GM19035 (cell line): ENCODE results near the gene GNG2.

Experiments
- ATAC-seq: cut with Tn5 transposase; IDR thresholded peaks from one replicate; pipeline ENCODE4 v1.9.1; 2021; ENCODE audit not compliant: unreplicated experiment

GNG2 gene

GRCh38 chr14:51989293-51990234, 129.2 kb downstream of the GNG2 start, which contains the start of gene RTRAF:
Gene RTRAF, plus strand, starts transcription at chr14:51989546. Its CDS starts 94 bp downstream, at chr14:51989640.
- peak; percentile 95 for ATAC-seq

DNA sequence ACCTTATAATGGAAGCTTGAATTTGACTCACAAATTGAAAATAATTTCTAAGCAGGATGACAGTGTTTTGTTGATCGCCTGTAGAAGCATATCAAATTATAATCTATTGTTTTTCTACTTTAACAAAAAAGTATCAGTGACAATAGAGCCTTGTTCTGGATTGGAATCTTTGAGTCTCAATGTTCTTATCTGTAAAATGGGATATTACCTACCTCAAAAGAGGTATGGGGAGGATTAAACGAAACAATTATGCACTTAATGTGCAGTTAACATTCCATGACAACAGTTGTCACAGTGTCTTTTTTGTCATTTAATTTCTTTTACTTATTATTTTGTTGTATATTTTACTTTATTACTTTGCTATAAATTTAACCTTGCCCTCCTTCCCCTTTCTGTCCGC, 130.1 kb downstream of the GNG2 start:
- ATAC-seq: no peak

- no peak for ATAC-seq
These were observed 133.0 kb downstream of the GNG2 start for GRCh38 chr14:51993285-51993920.

DNA sequence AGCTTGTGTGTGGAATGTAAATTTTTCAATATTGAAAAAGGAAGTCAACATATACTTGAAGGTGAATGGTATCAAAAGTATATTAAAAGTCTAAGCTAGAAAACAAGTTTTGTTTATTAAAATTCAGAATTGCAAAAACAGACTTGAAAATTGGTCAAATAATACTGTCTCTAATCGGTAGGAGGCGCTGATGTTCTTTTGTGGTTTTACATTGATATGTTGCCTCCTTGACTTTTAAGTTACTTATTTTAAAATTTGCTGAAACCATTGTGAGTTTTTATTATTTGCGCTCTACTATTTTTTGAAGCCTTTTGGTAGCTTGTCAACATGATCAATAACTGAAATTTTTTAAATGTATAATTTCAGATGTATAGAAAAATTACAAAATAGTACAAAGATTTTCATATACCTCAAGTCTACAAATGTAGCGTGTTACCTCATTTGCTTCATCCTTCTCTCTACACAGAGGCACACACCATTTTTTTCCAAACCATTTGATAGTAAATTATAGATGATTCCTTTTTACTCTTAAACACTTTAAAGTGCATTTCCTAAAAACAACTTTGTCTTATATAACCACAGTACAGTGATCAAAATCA, 135.8 kb downstream of the GNG2 start:
- ATAC-seq: no peak

DNA sequence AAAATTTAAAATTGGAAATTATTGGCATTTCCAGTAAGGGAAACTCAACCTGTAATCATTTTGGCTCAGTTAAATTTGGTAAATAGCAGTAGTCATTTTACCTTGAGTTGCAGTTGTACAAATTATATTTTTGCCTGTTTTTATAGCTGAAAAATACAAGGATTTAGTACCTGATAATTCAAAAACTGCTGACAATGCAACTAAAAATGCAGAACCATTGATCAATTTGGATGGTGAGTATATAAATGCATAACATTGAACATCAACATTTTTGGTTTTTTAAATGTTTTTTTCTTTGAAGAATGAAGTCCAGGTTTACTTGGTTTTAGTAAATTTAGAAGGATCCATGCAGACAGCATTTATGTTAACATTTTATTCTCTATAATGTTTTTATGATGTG, 137.9 kb downstream of the GNG2 start:
- ATAC-seq: no peak

DNA sequence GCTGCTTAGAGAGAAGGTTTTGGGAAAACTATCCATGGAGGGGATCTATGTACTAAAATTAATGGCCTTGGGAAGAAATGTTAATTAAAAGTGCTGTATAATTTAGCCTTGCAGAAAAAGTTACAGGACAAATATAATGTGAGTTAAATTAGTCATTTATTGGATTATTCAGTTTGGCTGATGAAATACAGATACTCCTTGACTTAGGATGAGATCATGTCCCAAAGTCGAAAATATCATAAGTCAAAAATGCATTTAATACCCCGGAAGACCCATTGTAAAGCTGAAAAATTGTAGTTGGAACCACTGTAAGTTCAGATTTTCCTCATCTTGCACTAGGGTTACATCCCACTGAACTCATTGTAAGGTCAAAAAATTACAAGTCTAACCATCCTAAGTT, 138.7 kb downstream of the GNG2 start:
- no peak for ATAC-seq

DNA sequence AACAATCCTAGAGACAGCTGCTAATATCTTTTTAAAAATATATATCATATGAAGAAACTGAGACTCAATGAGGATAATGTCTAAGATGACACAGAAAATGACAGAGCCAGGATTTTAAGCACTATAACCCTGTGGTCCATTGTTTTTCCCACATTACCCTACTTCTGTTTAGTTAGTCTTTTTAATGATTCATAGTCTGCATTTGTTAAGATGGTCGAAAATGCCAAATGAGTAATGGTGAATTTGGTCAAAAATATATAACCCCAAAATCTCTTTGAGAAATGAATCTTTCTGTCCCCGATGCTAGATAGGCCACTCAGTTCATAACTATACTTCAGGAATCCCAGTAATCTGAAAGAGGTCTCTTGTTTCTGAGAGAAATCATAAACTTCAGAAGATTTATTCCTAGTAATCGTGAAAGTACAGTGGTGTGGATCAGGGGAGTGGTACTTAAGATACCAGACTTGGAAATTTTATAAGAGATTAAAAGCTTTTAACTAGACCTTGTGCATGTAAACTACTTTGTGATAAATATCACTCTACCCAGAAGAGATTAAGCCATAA, 139.7 kb downstream of the GNG2 start:
- no peak for ATAC-seq

- no peak for ATAC-seq
These were observed 140.3 kb downstream of the GNG2 start for GRCh38 chr14:52000696-52001095.

- ATAC-seq: no peak
These were observed 142.1 kb downstream of the GNG2 start for GRCh38 chr14:52002542-52002941.

GRCh38 chr14:52003324-52003723, 142.9 kb downstream of the GNG2 start:
- ATAC-seq: no peak

- ATAC-seq: no peak
These were observed 145.2 kb downstream of the GNG2 start for GRCh38 chr14:52005625-52006024.

- ATAC-seq: no peak
These were observed 145.9 kb downstream of the GNG2 start for GRCh38 chr14:52006361-52006760.

GRCh38 chr14:52007211-52007610, 146.8 kb downstream of the GNG2 start:
- ATAC-seq: no peak

GRCh38 chr14:52007637-52008036, 147.2 kb downstream of the GNG2 start:
- no peak for ATAC-seq

DNA sequence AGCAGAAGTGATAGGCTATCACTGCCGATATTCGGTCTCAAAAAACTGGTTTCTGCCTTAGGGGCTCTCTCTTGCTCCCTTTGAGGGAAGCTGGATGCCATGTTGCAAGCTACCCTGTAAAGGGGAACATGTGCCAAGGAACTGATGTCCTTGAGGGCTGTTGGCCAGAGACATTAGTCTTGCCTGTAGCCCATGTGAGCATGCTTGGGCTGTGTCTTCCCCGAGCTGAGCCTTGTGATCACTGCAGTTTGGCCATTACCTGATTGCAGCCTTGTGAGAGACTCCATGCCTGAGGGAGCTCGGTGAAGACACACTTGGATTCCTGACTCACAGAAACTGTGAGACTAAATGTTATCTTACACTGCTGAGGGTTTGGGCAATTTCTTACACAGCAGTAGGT, 147.7 kb downstream of the GNG2 start:
- ATAC-seq: no peak

DNA sequence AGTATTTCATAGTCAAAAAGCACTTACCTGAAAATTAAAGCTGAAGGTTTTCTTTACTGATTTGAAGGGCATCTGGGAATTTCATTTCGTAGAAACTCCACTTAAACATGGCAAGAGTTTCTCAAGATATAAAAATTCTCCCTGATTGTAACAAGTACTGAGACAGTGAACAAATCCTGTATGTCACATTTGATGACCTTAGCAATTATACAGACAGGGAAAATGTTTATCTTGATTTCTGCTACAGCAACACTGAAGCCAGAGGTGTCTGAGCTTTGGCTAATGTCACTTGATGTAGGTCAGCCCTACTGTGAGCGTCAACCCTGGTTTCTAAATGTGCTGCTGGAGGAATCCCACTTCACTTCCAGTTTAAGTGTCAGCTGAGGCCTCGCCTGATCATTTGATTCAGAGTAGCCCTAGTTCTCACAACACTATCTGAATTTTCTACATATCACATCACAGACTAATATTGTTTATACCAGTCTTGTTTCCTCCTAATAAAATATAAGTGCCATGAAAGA, 149.8 kb downstream of the GNG2 start:
- ATAC-seq: no peak

DNA sequence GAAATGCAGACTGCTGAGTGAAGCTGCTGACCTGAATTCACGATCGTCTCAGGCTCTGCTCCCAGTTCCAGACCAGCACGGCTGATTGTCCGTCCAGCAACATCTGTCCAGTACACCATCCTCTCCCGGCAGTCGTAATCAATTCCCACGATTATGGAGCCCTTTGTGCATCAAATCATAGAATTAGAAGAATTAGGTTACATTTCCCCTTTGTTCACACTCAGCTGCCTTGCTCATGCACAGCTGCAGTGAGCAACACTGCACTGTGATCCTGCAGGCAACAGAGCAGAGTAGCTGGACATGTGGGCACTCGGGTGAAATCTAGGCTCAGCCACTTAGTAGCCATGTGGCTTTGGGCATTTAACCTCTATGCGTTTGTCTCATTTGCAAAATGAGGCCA, 151.1 kb downstream of the GNG2 start:
- ATAC-seq: no peak

- ATAC-seq: no peak
These were observed 152.2 kb downstream of the GNG2 start for GRCh38 chr14:52012635-52013034.

- no peak for ATAC-seq
These were observed 153.7 kb downstream of the GNG2 start for GRCh38 chr14:52013984-52014600.

DNA sequence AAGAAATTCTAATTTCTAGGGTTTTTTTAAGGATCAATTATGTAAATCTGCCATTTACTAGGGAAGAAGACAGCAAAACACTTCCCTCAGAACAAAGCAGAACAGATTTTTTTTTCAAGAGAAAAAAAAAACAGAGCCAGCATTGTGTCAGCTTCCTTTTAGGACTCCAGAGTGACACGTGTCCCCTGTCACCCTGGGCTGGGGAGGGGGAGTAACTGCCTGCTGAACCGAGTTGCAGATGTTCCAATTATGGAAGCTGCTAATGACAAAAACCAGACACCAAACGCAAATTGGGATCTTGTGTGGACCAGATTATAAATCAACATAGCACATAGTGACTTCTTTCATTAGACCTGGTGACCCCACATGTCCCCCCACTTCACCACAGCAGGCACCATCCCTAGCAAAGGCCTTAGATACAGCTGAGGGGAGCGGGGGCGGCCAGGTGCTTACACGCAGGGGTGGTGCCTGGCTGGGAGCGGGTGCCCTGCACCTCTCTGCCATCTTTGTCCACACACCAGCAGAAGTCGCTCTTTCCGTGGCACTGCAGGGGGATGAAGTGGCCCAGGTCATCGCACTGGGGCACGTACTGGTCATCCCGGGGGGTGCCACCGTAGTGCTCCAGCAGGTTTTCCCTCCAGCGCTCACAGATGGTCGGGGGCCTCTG, 154.3 kb downstream of the GNG2 start:
- ATAC-seq: no peak
